OCI-LY3 (cell line): ENCODE measurements around the gene ARHGAP24.

Experiments
- EZH2phosphoT487 ChIP-seq: fragments of 200-600 bp; shearing (Covaris generic); IDR thresholded peaks from 2 replicates; pipeline ENCODE4 v1.6.1; 2018; ENCODE audit warnings: antibody characterized with exemption, mixed run types, low read depth
- TF ChIP-seq, protein P1 (sequence below): fragments of 200-600, 300-600 bp; sonication (generic); IDR thresholded peaks from 2 replicates; pipeline ENCODE4 v1.5.1; 2014; ENCODE audit warnings: antibody characterized with exemption, low read length, low read depth

DNA sequence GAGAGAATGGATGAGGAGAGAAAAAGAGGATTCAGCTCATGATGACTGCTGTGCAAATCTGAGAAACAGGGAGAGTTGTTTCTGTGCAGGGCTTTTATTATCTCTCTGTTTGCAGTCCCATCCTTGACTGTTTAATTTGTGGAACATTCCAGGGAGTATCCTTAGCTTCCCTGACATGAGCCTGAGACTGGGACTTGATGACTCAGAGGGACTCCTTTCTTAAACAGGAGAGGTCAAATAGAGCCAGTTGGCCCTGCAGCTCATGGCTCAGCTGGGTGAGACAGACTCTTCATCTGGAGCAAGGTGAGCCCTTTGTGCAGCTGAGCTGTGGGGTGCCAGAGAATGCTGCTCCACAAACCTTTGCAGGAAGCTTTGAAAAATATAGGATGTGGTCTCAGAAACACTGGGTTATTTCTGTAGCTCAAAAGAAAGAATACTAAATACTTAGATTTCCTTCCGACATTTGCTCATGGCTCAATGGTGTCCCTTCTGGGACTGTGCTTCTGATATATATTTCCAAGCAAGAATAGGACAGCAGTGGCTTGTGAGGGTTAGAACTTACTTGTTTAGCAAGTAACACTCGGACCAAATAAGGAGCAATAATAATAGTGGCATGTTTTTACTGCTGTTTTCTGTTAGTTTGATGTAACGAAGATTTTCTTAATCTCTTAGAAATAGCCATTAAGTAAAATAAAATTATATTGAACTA, 14.5 kb downstream of the ARHGAP24 start:
- TF ChIP-seq, protein P1, sequence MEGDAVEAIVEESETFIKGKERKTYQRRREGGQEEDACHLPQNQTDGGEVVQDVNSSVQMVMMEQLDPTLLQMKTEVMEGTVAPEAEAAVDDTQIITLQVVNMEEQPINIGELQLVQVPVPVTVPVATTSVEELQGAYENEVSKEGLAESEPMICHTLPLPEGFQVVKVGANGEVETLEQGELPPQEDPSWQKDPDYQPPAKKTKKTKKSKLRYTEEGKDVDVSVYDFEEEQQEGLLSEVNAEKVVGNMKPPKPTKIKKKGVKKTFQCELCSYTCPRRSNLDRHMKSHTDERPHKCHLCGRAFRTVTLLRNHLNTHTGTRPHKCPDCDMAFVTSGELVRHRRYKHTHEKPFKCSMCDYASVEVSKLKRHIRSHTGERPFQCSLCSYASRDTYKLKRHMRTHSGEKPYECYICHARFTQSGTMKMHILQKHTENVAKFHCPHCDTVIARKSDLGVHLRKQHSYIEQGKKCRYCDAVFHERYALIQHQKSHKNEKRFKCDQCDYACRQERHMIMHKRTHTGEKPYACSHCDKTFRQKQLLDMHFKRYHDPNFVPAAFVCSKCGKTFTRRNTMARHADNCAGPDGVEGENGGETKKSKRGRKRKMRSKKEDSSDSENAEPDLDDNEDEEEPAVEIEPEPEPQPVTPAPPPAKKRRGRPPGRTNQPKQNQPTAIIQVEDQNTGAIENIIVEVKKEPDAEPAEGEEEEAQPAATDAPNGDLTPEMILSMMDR = no peak
- TF ChIP-seq EZH2phosphoT487 = no peak
